Raji (cell line): Measurements from ENCODE around the gene CYP4V2.

ENCODE experiments used
- POLR2A ChIP-seq: IDR thresholded peaks from 2 replicates; pipeline ENCODE4 v1.6.1; 2011; ENCODE audit warnings: low read depth, low read length, control low read depth; ENCODE audit not compliant: insufficient read depth

Gene CYP4V2

DNA sequence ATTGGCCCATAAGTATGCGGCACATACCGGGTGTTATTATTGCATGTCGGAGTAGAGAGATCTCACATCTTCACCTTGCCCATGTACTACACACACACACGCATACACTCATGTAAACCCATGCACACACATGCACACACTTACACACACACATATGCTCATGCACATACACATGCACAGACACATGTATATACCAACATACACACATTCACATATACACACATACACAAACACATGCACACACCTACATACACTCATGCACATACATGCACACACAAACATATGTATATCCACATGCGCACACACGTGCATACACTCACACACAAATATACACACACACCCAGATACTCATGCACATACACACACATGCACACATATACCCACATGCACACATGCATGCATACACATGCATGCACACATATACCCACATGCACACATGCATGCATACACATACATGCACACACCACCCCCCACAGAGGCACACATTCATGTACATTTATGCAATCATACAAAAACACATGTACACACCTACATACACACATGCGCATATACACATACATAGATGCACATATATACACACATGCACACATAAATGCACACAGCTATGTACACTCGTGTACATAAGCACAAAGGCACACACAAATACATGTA, 11.2 kb downstream of the CYP4V2 start:
- no peak for TF ChIP-seq POLR2A

DNA sequence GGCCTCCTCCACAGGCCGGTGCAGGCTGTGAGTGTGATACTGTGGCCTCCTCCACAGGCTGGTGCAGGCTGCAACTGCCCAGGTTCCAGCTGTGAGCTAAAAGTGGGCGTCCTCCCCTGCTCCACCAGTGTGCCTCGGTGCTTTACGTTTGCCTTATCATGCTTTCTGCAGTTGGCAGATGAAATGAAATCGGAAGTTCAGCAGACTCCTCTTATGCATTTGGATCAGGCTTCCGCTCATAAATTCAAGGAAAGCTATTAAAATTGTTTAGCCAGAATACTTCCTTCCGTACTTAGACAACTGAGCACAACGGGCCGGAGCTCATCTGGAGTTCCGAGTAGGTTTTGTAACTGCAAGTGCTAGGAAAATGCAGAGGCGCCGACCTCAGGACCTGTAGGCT, 12.0 kb downstream of the CYP4V2 start:
- no peak for TF ChIP-seq POLR2A

DNA sequence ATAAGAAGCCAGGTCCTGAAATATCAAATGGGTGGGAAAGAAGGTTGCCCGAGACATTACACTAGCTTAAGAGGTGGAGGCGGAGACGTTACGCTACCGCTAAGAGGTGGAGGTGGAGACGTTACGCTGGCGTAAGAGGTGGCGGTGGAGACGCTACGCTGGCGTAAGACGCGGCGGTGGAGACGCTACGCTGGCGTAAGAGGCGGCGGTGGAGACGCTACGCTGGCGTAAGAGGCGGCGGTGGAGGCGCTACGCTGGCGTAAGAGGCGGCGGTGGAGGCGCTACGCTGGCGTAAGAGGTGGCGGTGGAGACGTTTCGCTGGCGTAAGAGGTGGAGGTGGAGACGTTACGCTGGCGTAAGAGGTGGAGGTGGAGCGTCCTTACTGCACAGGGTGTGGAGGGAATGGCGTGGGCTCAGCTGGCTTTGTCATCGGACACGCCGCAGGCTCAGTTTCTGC, 12.8 kb downstream of the CYP4V2 start:
- no peak for TF ChIP-seq POLR2A

DNA sequence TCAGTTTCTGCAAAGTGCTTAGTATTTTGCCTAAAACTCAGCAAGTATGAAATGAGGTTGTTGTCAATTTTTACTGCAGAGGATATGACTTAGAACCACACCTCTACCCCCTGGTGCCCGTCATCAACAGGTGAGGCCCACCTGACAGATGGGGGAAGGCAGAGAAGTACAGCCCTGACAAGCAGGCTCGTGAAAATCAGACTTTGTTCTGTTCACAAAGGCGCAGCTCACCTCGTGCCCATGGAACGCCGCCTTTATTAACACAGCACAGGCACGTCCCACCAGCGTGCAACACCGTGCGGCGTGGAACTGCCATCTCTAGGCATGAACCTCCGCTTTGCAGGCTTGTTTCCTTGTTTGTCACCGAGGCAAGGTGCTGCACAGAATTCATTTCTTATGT, 13.3 kb downstream of the CYP4V2 start:
- no peak for TF ChIP-seq POLR2A

- no peak for TF ChIP-seq POLR2A
Observed at GRCh38 chr4:186205156-186205555, 13.8 kb downstream of the CYP4V2 start.

GRCh38 chr4:186216465-186217024, 25.2 kb downstream of the CYP4V2 start:
- no peak for TF ChIP-seq POLR2A

DNA sequence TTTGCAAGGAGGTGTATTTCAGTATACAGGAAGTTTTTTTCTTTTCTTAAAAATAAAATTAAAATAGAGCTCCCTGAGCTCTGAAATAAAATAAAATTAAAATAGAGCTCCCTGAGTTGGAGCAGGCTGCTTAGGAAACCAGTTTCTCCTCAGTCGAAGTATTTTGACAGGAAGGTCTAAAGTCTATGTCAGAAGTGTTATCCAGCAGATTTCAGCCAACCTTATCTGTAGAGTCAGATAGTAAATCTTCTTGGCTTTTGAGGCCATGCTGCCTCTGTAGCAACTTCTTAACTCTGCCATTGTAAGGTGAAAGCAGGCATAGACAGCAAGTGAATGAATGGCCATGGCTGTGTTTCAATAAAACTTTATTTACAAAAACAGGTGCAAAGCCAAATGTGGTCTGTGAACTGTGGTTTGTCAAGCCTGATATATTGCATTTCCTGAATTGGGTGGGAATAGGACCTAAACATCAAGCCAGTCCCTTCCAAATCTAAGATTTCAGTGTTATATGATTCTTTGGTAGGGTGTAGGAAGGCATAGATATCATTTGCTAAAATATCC, 26.4 kb downstream of the CYP4V2 start:
- no peak for TF ChIP-seq POLR2A

GRCh38 chr4:186221624-186222023, 30.3 kb downstream of the CYP4V2 start:
- no peak for TF ChIP-seq POLR2A

- no peak for TF ChIP-seq POLR2A
Observed at GRCh38 chr4:186225848-186226247, 34.5 kb downstream of the CYP4V2 start.

- TF ChIP-seq POLR2A = no peak
Observed at GRCh38 chr4:186226521-186227189, 35.3 kb downstream of the CYP4V2 start.

DNA sequence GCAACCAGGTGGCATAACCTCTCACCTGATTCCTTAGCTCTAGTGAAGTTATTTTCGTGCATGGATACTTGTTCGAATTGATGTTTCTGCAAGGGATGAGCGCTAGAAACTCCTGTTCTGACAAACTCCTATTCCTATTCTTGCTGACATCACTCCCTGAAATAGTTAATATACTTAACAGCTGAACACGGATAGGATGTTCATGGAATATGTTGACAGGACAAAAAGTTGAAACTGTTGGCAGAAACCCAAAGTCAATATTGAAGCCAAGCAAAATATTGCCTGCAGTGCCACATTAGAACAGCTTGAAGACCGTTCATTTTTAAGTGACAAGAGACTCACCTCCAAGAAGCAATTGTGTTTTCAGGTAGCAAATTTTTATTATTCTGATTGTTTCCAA, 35.9 kb downstream of the CYP4V2 start, which contains the start of gene KLKB1:
Gene KLKB1 (plus strand): TSS at position 287 of the 400 bp plus-strand sequence. CDS start 689 bp downstream, outside the sequence.
- TF ChIP-seq POLR2A = no peak

- no peak for TF ChIP-seq POLR2A
Observed at GRCh38 chr4:186227744-186228513, 36.6 kb downstream of the CYP4V2 start.

- no peak for TF ChIP-seq POLR2A
Observed at GRCh38 chr4:186228514-186228894, 37.1 kb downstream of the CYP4V2 start.

- no peak for TF ChIP-seq POLR2A
Observed at GRCh38 chr4:186234367-186234766, 43.0 kb downstream of the CYP4V2 start.

- no peak for TF ChIP-seq POLR2A
Observed at GRCh38 chr4:186236126-186236525, 44.8 kb downstream of the CYP4V2 start.
